ENCODE data around the gene MVD.

The MVD gene

DNA sequence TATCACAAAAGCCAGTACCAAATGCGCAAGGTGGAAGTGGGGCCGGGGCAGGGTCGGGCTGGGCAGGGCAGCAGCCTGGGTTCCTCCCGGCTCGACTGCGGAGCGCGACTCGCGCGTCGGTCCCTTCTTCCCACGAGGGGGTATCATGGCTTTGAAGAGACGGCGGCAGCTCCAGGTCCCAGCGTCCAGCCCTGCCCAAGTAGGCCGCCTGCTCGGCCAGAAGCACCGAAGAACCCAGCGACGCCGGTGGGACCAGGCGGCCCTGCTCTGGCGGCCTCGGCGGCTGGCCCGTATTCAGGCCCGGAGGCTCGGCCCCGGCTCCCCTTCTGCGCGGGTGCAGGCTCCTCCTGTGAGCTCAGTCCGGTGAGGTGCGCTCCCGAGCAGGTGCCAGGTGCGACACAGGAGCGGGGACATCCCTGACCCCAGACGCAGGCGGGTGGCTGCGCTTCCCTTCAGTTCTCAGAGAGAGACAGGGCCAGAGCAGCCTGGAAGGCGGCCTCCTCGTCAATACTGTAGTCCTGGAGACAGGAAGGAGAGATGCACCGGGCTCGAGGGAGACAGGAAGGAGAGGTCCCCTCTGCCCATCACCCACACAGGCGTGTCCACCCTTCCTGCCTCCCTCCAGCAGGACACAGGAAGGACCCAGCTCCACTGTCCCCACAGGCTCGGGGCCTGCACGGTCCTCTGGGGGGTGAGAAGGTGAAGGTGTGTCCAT is 34.4 kb upstream of the MVD start:
- no peak for DNase-seq (ENCODE audit: low read depth, low spot score)

DNA sequence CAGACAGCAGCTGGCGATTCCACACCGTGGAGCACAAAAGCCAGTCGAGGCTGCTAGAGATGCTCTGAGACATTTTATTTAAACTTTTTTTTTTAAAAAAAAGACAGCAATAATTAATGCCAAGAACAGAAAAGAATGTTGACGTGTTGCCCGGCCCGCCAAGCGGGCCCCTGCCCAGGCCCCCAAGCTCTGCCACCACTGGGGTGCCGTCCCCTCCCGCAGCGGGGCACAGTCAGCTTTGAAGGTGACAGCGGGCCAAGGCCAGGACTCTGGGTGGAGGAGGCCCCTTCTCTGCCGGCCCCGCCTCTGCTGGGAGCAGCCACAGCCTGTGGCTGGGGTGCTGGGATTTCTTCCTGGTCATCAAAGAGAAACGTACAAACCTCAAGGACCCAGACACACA is 33.5 kb upstream of the MVD start:
- no peak for DNase-seq (ENCODE audit: low read depth, low spot score)

DNA sequence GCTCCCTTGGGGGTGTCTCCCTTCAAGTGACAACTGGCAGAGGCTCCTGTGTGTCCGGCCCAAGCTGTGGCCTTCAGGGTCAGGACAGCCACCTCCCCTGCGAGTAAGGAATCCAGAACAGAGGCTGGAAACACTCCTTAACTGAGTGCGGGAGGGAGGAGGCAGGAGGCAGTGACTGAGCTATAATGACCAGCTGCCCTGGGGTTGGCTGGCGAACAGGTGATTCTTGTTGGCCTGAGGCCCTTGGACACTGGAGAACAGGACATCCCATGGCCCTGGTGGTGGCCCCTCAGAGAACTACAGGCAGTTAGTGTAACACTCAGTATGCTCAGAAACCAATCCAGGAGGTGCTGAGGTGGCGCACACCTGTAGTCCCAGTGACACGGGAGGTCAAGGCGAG is 32.9 kb upstream of the MVD start:
- no peak for DNase-seq (ENCODE audit: low read depth, low spot score)

DNA sequence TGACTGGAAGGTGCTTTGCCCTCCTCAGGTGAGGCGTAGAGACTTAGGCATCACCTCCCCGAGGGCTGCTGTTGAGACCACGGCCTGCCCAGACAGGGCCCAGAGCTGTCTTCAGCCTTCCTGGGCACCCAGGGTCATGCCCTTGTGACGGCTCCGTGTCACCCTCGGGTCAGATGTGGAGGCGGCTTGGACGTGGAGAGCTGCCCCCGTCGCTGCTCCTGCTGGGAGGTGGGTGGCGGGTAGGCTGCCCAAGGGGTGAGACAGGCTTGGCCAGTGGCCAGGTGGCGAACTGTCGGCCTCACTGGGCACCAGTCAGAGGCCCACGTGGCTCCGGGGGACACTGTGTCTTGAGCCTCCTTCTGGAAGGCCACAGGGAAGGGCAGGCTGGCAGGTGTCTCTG is 32.3 kb upstream of the MVD start:
- DNase-seq (ENCODE audit: low read depth, low spot score) = no peak

DNA sequence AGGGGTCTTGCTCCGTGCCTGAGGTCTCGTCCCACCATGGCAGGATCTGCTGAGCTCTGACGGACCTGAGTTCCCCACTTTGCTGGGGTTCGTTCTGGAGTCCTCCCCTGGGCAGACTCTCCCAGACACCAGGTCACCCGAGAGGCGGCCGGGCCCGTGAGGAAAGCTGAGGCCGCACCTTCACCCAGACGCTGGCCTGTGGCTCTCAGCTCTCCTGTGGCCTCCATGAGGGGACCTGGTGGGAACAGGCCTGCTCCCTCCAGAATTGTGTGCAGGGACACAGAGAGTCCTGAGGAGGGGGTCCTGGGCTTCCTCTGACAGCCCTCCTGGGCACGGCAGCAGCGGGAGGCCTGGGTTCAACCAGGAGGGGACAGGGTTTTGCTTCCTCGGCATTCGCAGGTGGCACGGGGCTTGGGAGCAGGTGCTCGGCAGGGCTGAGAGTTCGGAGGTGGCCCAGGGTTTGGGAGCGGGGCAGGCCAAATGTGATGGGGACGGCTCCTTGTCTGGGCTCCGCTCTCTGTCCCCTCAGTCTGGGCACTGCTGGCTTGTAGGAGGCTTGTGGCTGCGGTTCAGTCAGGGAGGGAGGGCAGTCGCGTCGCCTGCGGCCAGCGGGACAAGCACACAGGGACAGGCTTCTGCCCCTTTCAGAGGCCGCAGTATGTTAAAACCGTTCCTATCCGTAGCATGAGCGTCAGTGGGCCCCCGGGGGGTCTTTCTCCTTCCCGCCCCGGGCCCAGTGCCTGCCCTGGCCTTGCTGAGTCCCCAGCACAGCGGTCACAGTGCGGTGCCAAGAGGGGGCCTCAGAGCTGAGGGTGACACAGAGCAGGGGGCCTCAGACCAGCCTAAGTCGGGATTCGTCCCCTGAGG is 31.6 kb upstream of the MVD start:
- DNase-seq (ENCODE audit: low read depth, low spot score) = no peak

DNA sequence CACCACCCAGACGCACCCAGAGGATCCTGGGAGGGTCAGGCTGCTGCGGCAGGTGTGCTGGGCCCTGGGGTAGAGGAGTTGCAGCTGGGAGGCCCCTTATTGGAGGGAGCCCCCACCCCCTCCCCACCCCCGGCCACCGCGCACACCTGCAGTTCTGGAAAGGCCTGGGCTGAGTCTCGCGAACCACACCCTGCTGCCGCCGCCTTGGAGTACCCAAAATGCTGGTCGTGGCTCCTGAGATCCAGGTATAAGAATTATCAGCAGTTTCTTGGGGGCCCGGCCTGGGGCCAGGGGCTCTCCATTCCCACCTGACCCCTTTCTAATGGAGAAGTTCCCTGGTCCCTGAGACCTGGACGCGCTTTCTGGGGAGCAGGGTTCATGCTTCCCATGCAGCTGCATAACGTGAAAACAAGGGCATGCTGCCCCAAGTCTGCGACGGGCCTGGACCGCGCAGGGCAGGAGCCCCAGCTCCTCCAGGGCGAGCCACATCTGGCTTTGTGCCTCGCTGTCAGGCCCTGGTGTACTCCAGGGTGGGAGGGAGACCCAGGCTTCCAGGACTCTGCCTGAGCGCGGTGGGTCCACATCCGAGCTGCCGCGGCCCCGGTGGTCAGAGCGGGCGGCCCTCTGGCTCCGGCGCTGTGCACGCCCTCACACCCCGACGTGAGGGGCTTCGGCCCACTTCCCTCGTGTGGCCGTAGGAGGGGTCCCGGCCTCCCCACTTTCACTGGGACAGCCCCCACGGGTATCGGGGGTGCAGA is 30.7 kb upstream of the MVD start:
- DNase-seq (ENCODE audit: low read depth, low spot score) = no peak

DNA sequence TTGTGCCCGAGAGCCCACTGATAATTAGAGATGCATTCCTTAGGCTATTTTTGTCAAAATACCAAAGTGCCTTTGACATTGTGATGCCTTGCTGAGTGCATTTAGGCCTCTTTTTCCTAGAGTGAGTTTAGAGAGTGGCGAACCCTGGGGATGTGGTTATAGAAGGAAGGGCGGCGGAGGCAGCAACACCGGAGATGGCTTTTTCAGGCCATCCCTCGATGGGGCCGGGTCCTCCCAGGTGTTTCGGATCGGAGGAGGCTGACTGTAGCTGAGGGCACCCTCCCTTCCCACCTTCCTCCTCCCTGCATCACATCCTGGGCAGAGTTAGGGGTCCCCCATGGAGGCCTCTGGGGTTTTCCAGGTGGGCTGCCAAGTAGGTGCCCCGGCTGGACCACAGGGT is 30.0 kb upstream of the MVD start:
- DNase-seq (ENCODE audit: low read depth, low spot score) = no peak

DNA sequence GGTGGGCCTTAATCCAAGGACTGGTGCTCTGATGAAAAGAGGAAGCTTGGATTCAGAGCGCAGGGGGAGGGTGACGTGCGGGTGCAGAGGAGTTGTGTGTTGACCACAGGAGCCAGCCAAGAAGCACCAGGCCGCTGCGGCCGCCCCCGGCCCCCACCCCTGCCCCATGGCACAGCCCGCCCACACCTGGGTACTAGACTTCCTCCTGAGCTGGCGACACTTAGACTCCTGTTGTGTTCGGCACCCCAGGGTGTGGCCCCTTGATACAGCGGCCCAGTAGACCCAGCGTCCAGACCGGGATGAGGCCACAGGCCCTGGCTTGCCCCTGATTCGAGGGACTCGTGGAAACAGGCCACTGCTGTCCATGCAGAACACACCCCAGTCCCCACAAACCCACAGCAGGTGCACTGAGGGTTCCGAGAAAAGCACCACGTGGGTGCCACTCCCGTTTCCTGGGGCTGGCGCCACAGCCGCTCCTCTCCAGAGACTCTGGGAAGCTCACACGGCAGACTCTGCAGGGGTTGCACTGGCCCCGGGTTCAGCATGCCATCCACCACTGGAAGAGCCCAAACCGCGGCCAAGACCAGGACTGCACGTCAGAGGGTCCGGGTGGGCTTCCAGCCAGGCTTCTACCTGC is 29.2 kb upstream of the MVD start:
- DNase-seq (ENCODE audit: low read depth, low spot score) = no peak

DNA sequence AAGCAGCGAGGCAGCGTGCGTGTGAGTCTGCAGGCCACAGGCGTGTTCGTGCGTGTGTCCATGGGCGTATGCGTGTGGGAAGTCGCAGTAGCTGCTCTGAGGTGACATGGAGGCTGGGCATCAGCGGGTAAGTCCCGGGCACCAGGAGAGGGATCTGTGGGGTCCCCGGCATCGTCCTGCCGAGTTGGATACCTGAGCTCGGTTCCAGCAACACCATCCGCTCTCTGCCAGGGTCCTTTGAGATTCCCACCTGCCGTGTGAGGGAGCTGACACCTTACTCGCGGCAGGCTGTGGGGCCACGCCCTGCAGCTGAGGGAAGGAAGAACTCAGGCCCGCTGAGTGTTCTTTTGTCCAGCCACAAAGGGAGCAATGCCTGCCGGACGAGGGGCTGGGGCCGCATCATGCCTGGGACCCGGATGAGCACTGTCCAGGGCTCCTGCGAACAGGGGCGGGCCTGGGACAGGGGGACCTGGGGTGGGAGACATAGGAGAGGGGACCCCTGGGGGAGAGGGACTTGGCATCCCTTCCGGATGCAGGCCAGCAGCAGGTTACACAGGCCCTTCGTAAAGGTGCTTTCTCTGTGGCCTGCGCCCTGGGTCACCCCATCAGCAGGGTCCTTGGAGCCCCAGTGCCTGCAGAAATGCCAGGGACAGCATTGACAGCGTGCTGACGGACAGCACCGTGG is 28.4 kb upstream of the MVD start:
- DNase-seq (ENCODE audit: low read depth, low spot score) = no peak

DNA sequence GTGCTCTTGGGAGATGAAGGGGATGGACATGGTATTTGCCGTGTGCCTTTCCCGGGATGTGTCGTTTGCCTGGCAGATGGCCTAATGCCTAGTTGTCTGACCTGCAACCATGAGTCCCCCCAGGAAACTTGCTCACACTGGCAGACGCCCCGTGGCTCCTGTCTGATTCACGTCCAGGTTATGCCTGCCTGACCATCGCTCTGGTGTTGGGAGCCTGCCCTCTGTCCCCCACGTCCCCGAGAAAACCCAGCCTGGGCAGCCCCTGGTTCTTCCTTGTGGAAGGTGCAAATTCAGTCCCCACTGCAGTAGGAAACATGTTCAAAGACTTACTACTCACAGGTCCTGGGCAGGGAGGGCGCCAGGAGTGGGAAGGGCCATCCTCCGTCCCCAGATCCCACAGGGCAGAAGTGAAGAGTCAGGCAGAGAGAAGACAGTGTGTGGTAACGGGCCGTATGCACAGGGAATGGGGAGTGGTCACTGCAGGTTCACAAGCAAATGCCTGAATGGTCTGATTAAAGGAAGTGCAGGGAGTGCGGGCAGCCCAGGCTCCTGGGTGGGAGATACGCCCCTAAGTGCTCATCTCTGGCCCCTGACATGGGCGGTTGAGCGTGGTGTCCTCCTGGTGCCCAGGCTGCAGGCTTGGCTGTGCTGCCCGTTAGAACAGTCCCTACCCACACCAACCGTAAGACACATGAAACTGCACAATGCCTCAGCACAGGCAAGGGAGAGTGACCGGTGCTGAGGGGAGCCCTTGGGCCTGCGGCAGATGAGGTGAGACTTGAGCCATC is 27.6 kb upstream of the MVD start:
- no peak for DNase-seq (ENCODE audit: low read depth, low spot score)

DNA sequence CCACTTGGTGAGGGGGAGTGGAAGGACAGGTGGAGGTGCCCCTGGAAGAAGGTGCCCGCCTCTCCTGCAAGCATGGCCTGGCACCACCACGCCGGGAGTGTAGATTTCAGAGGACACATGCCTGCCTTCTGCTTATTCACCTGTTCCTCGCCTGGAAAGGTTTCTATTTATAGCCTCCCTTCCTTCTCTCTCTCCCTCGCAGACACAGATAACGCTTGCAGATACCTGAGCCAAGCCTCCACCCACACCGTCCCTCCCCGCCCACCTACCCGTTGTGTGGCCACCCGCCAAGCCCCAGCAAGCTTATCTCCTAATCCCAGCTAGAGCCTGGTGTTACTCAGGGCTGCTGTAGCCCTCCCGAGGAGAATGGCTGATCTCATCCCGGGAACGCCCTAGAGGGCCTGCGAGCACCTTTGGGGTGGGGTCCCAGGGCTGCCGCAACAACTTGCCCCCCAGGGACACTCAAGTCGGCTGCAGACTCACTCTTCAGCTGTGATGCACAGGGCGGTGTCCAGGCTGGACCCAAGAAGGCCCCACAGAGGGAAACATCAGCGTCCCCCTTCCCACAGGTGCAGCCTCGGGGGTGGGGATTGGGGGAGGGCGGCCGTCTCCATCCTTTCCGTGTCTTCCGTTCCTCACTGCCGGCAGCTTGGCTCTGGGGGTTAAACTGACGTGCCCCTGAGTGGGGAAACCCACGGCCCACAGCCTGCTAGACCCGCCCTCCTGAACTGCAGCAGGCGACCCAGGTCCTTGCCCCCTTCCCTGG is 25.3 kb upstream of the MVD start:
- DNase-seq (ENCODE audit: low read depth, low spot score) = no peak

DNA sequence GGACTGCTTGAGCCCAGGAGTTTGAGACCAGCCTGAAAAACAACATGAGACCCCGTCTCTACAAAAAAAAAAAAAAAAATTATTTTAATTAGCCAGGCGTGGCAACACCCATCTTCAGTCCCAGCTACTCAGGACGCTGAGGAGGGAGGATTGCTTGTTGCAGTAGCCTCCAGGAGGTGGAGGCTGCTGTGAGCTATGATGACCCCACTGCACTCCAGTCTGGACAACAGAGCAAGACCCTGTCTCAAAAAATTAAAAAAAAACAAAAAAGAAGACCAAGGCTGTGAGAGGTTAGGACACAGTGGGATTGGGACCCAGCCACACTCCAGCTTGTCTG is 24.8 kb upstream of the MVD start:
- no peak for DNase-seq (ENCODE audit: low read depth, low spot score)

DNA sequence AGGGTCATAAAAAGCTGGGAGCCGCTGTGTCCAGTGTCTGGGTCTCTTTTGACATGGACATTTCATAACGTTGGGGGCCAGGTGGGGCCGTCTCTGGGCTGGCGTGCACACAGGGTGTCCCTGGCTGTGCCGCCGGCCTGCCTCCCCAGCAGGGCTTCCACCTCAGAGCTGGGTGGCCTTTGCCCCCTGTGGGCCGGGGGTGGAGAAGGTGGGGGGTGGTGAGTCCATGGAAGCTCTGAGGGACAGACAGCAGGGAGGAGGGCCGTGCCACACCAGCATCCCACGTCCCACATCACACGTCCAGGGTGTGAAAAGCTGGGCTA is 24.3 kb upstream of the MVD start:
- no peak for DNase-seq (ENCODE audit: low read depth, low spot score)

DNA sequence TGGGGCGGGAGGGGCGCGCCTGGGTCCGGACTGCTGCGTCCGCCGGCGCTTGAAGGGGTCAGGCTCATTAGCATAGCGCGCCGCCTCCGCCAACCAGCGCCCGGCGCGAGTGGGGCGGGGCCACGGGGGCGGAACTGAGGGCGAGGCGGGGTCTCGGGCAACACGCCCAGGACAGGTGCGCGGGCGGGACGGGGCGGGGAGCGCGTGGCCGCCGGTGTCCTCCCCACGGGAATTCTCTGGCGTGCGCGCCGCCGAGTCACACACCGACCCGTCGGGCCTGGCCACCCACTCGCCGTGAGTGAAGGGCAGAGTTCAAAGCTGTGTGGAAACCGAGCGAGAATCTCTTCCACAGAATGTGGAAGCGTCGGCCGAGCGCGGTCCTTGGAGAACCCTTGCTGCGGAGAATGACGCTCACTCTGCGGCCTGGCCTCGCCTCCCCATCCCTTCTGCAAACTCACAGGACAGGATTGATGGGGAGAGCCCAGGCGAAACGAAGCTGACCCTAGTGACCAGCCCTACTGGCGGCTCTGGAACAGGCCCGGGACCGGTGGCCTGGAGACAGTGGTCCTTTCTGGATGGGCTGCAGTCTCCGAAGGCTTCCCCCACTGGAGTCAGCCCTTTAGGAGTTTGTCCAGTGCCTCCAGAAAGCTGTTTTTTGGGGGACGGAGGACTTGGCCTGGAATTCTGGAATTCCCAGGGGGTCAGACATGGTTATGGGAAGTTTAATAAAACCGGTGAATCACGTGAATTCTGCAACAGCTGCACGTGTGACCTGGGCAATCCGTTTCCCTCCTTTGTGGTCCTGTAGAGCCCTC is 23.8 kb upstream of the MVD start, which contains the start of gene SNAI3:
TSS of gene SNAI3 (minus strand) at position 69 of the 815 bp plus-strand sequence. CDS start 101 bp downstream, outside the sequence.
- DNase-seq (ENCODE audit: low read depth, low spot score) = peak; percentile 66

DNA sequence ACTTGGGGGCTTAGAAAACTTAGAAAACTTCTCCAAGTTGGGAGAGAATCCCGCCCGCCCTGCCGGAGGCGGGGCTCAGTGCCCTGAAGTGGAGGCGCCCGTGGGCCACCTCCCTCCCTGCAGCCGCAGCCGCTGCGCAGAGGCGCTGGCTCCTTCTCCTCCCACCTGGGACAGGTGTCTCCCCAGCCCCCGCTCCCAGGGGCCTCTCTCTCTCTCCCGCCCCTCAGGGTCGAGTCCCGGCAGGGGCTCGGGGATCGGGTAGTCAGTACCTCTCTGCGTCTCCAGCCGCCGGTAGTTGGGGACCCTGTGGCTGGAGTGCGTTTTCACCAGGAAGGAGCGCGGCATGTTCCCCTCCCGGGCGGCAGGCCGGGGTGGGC is 23.2 kb upstream of the MVD start:
- DNase-seq (ENCODE audit: low read depth, low spot score) = no peak

DNA sequence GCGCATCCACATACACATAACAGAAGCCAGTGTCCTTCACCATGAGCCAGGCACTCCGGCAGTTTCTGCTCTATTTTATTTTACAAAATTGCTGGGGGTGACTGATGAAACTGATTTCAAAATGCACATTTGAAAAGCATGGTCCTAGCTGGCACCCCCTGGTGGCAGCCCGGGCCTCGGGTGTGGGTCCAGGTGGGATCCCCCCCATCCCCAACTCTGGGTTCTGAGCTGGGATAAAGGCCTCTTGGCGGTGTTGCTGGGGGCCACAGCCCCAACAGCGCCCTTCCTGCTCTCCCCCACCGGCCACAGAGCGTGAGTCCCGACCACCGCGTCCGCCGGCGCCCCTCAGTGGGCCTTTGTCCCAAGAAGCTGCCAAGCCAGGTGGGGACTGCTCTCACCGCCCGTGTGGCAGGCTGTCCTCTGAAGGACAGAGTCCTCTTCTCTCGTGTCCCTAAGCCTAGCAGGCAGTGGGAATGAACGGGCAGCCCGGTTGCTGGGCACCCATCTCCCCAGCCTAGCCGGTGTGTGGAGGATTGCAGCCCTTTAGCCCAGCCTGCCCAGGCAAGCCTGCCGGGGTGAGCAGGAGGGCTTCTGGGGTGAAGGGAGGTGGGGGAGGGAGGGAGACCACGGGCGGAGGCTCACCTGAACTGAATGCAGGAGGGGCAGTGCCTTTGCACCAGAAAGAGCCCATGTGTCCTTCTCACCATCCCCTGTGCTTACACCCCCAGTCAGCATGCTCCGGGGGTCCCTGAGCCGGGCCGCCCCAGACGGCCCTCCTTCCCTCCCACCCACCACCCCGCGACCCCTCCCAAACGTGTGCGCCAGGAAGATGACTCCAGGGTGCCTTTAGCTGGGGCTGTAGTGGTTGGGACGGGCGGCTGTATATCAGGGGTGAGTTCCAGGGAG is 22.5 kb upstream of the MVD start:
- peak; percentile 53 for DNase-seq (ENCODE audit: low read depth, low spot score)

DNA sequence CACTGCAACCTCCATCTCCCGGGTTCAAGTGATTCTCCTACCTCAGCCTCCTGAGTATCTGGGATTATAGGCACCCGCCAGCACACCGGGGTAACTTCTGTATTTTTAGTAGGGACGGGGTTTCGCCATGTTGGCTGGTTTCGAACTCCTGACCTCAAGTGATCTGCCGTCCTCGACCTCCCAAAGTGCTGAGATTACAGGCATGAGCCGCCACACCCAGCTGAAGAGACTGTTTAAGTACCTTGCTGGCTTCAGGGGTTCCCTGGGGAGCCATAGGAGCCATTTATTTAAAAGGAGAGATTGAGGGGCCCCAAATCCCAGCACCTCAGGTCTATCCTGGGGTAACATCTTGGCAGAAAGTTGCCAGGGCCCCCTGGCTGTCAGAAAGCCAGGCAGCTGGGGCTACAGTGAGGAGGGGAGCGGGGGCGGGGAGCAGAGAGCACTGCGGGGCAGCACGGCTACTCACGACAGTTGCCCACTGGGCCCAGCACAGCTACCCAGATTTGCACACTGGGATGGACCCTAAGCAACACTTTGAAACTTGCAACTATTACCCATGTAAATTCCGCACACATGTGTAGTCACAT is 21.8 kb upstream of the MVD start:
- no peak for DNase-seq (ENCODE audit: low read depth, low spot score)

All from activated naive CD8-positive, alpha-beta T cell treated with anti-CD3 and anti-CD28 coated beads, Interleukin-2, amount 50 U/mL, for 16 hours (primary cell).